HepG2 (cell line): ENCODE results near the gene SLCO2B1. TPM values are rescaled to one million over a fixed set of nuclear protein-coding genes. Genes with fewer than 3 reads are reported as not detected.

Source experiments
- ATAC-seq: fragments of 200-7000 bp; cut with Tn5 transposase; 3 replicates; pipeline ENCODE4 v1.9.1; 2020; ENCODE audit warnings: mild to moderate bottlenecking, moderate library complexity
- BruUV-seq: library from RNA; stranded (reverse); fragments of 400-500 nt; replicated peaks from 2 replicates; lab custom pipeline; 2021; lab: Mats Ljungman, UMichigan
- CTCF ChIA-PET: fragments of 300-600 bp; formaldehyde crosslinking; extraction: SDS; loops from one replicate; lab custom pipeline; 2021; ENCODE audit warnings: low total read pairs, inconsistent platforms, low intra/inter-chr PET ratio; lab: Yijun Ruan, JAX
- POLR2A ChIA-PET: fragments of 350-600 bp; sonication (Branson Sonifier 250); formaldehyde crosslinking; loops from one replicate; lab custom pipeline; 2020; ENCODE audit warnings: antibody characterized with exemption, inconsistent platforms; lab: Yijun Ruan, JAX
- DNase-seq: peaks from one replicate; pipeline ENCODE4 v3.0.0-alpha.2; 2015; ENCODE audit warnings: low spot score
- FAIRE-seq: peaks from 3 replicates; lab custom pipeline; 2011; peaks lifted over from hg19 to GRCh38; lab: Jason Lieb, UNC
- H2AFZ ChIP-seq: one replicate; pipeline ENCODE4 v1.6.1; 2011; ENCODE audit warnings: low read length, inconsistent platforms
- H3K27ac ChIP-seq: fragments of 300-600 bp; 3 replicates; pipeline ENCODE4 v1.8.0; 2011; ENCODE audit warnings: mixed run types, mild to moderate bottlenecking, mixed read lengths, low read length, inconsistent platforms; ENCODE audit not compliant: insufficient read depth; ENCODE audit errors: extremely low read length
- H3K27me3 ChIP-seq, 2 experiments: fragments of 200-600 bp in 1 of 2; 2 replicates in 1 of 2; 3 replicates in 1 of 2; pipeline versions ENCODE4 v1.6.0 to v1.8.0; 2011; ENCODE audit warnings: low read length in 2 of 2, mild to moderate bottlenecking in 2 of 2, moderate library complexity in 2 of 2, inconsistent platforms in 1 of 2; ENCODE audit not compliant: insufficient read depth in 2 of 2, control insufficient read depth in 1 of 2
- H3K36me3 ChIP-seq, 2 experiments: fragments of 200-600 bp in 1 of 2; replicated peaks in 1 of 2; 2 replicates in 1 of 2; 3 replicates in 1 of 2; pipeline versions ENCODE4 v1.5.1 to v1.8.0; 2011; ENCODE audit warnings: low read length in 2 of 2, inconsistent platforms in 1 of 2; ENCODE audit not compliant: insufficient read depth in 2 of 2, control insufficient read depth in 1 of 2
- H3K4me1 ChIP-seq: 2 replicates; pipeline ENCODE4 v1.5.1; 2012; ENCODE audit warnings: low read length, inconsistent platforms; ENCODE audit not compliant: insufficient read depth
- H3K4me2 ChIP-seq: 2 replicates; pipeline ENCODE4 v1.6.0; 2011; ENCODE audit warnings: low read depth, low read length, inconsistent platforms
- H3K4me3 ChIP-seq, 3 experiments: fragments of 200-600 bp in 1 of 3; sonication (generic), shearing (Covaris generic) in 1 of 3; replicated peaks in 1 of 3; 2 replicates each; pipeline ENCODE4 v1.5.1; 2011 to 2016; ENCODE audit warnings: low read length in 3 of 3, inconsistent platforms in 2 of 3, low read depth in 2 of 3, mild to moderate bottlenecking in 2 of 3, control low read depth in 1 of 3, mixed read lengths in 1 of 3; ENCODE audit not compliant: insufficient read depth in 1 of 3
- H3K79me2 ChIP-seq: one replicate; pipeline ENCODE4 v1.6.1; 2011; ENCODE audit warnings: low read length, inconsistent platforms; ENCODE audit not compliant: insufficient read depth
- H3K9ac ChIP-seq: 2 replicates; pipeline ENCODE4 v1.6.0; 2011; ENCODE audit warnings: mild to moderate bottlenecking, low read depth, low read length, inconsistent platforms; ENCODE audit not compliant: insufficient read depth
- H3K9me3 ChIP-seq: 2 replicates; pipeline ENCODE4 v1.5.1; 2012; ENCODE audit warnings: mild to moderate bottlenecking, low read length
- H4K20me1 ChIP-seq: 2 replicates; pipeline ENCODE4 v1.6.0; 2011; ENCODE audit warnings: inconsistent platforms, mild to moderate bottlenecking, low read length, moderate library complexity; ENCODE audit not compliant: insufficient read depth
- MED8 ChIP-seq: sonication (generic); formaldehyde crosslinking; IDR thresholded peaks from 2 replicates; pipeline ENCODE4 v1.8.1; 2023; ENCODE audit warnings: mild to moderate bottlenecking, missing genetic modification reagents; ENCODE audit not compliant: insufficient replicate concordance
- MNT ChIP-seq: fragments of 450-650 bp; IDR thresholded peaks from 2 replicates; pipeline ENCODE4 v1.6.1; 2016
- ZBED4 ChIP-seq: sonication (generic); formaldehyde crosslinking; IDR thresholded peaks from 2 replicates; pipeline ENCODE4 v1.4.0; 2020; ENCODE audit warnings: missing genetic modification reagents, borderline replicate concordance
- ZNF572 ChIP-seq: sonication (generic); formaldehyde crosslinking; IDR thresholded peaks from 2 replicates; pipeline ENCODE4 v1.5.1; 2020; ENCODE audit warnings: mild to moderate bottlenecking, missing genetic modification reagents
- WGBS: methylation state at CpG from one replicate; pipeline ENCODE4 v1.1.6; 2017; ENCODE audit warnings: low lambda C conversion rate; 5-methylcytosine and 5-hydroxymethylcytosine counted together
- in situ Hi-C: cut with HindIII; loops from 2 replicates; pipeline ENCODE4 v1.10.0; 2017; ENCODE audit warnings: low pct_unique_long_range_greater_than_20kb; ENCODE audit not compliant: extremely low pct_ligation_motif_present
- intact Hi-C: fragments of 100-400 bp; cut with micrococcal nuclease; formaldehyde crosslinking; loops from one replicate; pipeline ENCODE4 v1.10.0; 2022; ENCODE audit not compliant: unreplicated experiment
- polyA plus RNA-seq, 8 experiments: library from polyadenylated mRNA; depleted of rRNA in 3 of 8; stranded (reverse) in 7 of 8; unstranded in 1 of 8; fragments of >200 nt; fragmentation: Illumina TruSeq in 4 of 8; extraction: Trizol in 4 of 8; gene quantifications; 2 replicates each; pipeline versions ENCODE4 v1.2.1 to v1.2.3, GENCODE V29; 2011 to 2016; ENCODE audit warnings: low read depth in 4 of 8, missing spikeins in 1 of 8, mixed read lengths in 1 of 8; ENCODE audit not compliant: insufficient read depth in 1 of 8
- total RNA-seq, 5 experiments: library from RNA; depleted of rRNA; stranded (reverse); fragments of >200 nt; fragmentation: Illumina TruSeq; extraction: Trizol; gene quantifications; 2 replicates each; pipeline ENCODE4 v1.2.3, GENCODE V29; 2016; ENCODE audit warnings: low read depth in 1 of 5

The SLCO2B1 gene
- total and polyA plus RNA-seq, 2 of the 13 experiments (the other 11 are each of a cell fraction or from before 2014, with no cell fraction given) = 15.3 to 19.8 TPM

GRCh38 chr11:75141166-75141565 lies 9.7 kb upstream of the SLCO2B1 start:
- BruUV-seq = no TSS peak
- FAIRE-seq = no peak
- Histone ChIP-seq H3K4me2 (no peak overlapping the region), H3K27ac (no peak overlapping the region), H4K20me1 (no peaks in the 10 kb centered on the region), H3K4me3 (no peak overlapping the region), H3K9me3 (no peaks in the 10 kb centered on the region), H3K27me3 (peaks cover 2 to 8% of the 10 kb centered on the region in 2 experiments; a peak in 4 of 5 replicates), H3K79me2 (no peaks in the 10 kb centered on the region), H3K4me1 (peaks cover 38% of the 10 kb centered on the region), H2AFZ (no peak overlapping the region), H3K9ac (no peak overlapping the region), H3K36me3 (no peaks in the 10 kb centered on the region)
- ChIA-PET CTCF (interaction anchor here (1.2 to 7.6 kb wide), 5 partner anchors 63 to 108 kb away, joined by 4 to 173 read pairs (median 43); partner anchors contain the start of gene TPBGL), POLR2A (interaction anchor here (1.1 to 8.6 kb wide), 4 partner anchors 14 to 64 kb away, joined by 3 to 163 read pairs (median 9); no protein-coding TSS in a partner anchor)
- DNase-seq = no peak
- 21% methylated on average over 6 of the region's 6 CpGs for WGBS
- intact Hi-C loops (loop anchor here (2.0 to 5.0 kb wide), 2 partner anchors 100 to 109 kb away; partner anchors contain the start of gene TPBGL), in situ Hi-C loops (loop anchor here (5.0 kb wide), 1 partner anchor 106 kb away; no protein-coding TSS in a partner anchor)
- TF ChIP-seq ZNF572 (CRISPR knock-in tag) = 0 out of 2 replicates have a peak, but pooled peaks have one; percentile 6
- no peak for TF ChIP-seq ZBED4 (CRISPR knock-in tag)
- no peak for TF ChIP-seq MED8 (CRISPR knock-in tag)
- TF ChIP-seq MNT = peak; percentile 74
- ATAC-seq = no peak
